HEK293T (cell line): ENCODE measurements around the gene APBA2.

Experiments used
- CTCF ChIA-PET: fragments of 350-600 bp; formaldehyde crosslinking; extraction: SDS; loops from one replicate; lab custom pipeline; 2021; ENCODE audit warnings: antibody characterized with exemption, inconsistent platforms; lab: Yijun Ruan, JAX
- POLR2A ChIA-PET: fragments of 350-600 bp; formaldehyde crosslinking; extraction: SDS; loops from one replicate; lab custom pipeline; 2020; ENCODE audit warnings: antibody characterized with exemption, inconsistent platforms; lab: Yijun Ruan, JAX
- DNase-seq: peaks from one replicate; pipeline ENCODE4 v3.0.0; 2012; ENCODE audit warnings: mixed read lengths; ENCODE audit errors: extremely low spot score
- ARNT ChIP-seq: fragments of 450-650 bp; IDR thresholded peaks from 2 replicates; pipeline ENCODE4 v1.6.1; 2017; ENCODE audit warnings: mild to moderate bottlenecking
- BHLHE40 ChIP-seq: fragments of 450-650 bp; IDR thresholded peaks from 2 replicates; pipeline ENCODE4 v1.6.1; 2016; ENCODE audit warnings: mild to moderate bottlenecking, moderate library complexity, borderline replicate concordance
- CTBP1 ChIP-seq: fragments of 450-650 bp; IDR thresholded peaks from 2 replicates; pipeline ENCODE4 v1.6.1; 2016; ENCODE audit warnings: borderline replicate concordance
- ELF4 ChIP-seq: fragments of 450-650 bp; IDR thresholded peaks from 2 replicates; pipeline ENCODE4 v1.6.1; 2017; ENCODE audit warnings: antibody characterized with exemption
- FOXA1 ChIP-seq: fragments of 450-650 bp; IDR thresholded peaks from 2 replicates; pipeline ENCODE4 v1.6.1; 2016; ENCODE audit warnings: mild to moderate bottlenecking
- FOXK2 ChIP-seq: fragments of 450-650 bp; IDR thresholded peaks from 2 replicates; pipeline ENCODE4 v1.6.1; 2016; ENCODE audit warnings: mild to moderate bottlenecking
- FOXM1 ChIP-seq: fragments of 450-650 bp; IDR thresholded peaks from 2 replicates; pipeline ENCODE4 v1.6.1; 2017; ENCODE audit warnings: mild to moderate bottlenecking, borderline replicate concordance
- HDGF ChIP-seq: fragments of 450-650 bp; IDR thresholded peaks from 2 replicates; pipeline ENCODE4 v1.6.1; 2017; ENCODE audit warnings: antibody characterized with exemption, borderline replicate concordance
- L3MBTL2 ChIP-seq: fragments of 450-650 bp; conservative IDR thresholded peaks from 2 replicates; pipeline ENCODE4 v1.6.1; 2016; ENCODE audit warnings: mild to moderate bottlenecking
- LEF1 ChIP-seq: fragments of 450-650 bp; IDR thresholded peaks from 2 replicates; pipeline ENCODE4 v1.6.1; 2017; ENCODE audit warnings: mild to moderate bottlenecking, borderline replicate concordance
- NFRKB ChIP-seq: fragments of 450-650 bp; IDR thresholded peaks from 2 replicates; pipeline ENCODE4 v1.6.1; 2016; ENCODE audit warnings: mild to moderate bottlenecking, moderate library complexity
- SP1 ChIP-seq: fragments of 450-650 bp; IDR thresholded peaks from 2 replicates; pipeline ENCODE4 v1.6.1; 2017
- SUZ12 ChIP-seq: fragments of 450-650 bp; IDR thresholded peaks from 2 replicates; pipeline ENCODE4 v1.6.1; 2016; ENCODE audit warnings: mild to moderate bottlenecking
- TARDBP ChIP-seq: fragments of 450-650 bp; IDR thresholded peaks from 2 replicates; pipeline ENCODE4 v1.6.1; 2016
- ZNF384 ChIP-seq: fragments of 450-650 bp; IDR thresholded peaks from 2 replicates; pipeline ENCODE4 v1.6.1; 2016
- TF ChIP-seq, protein P1 (sequence below): fragments of 450-650 bp; IDR thresholded peaks from 2 replicates; pipeline ENCODE4 v1.6.1; 2016

APBA2 gene

DNA sequence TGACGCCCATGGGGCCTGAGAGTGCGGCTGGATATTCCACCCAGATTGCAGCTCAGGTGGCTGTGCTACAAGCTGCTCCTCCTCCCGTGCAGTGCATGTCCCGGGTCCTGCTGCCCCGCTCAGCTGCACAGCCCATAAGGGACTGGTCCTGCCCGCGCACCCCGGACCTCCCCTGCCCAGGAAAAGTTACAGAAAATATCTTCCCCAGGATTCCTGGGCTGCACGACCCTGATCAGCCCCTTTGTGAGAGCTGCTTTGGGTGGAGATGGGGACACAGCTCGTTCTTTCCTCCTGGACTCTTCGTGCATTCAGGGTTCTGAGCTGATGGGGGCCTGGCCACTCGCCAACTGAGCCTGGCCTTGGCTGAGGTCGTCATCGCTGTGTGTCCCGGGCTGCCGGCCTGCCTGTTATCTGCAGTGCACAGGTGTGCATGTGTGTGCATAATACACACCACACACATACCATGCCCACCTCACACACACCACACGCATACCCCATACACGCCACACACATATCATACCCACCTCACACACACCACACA, 28.8 kb downstream of the APBA2 start:
- CTCF ChIA-PET: no interaction called here
- POLR2A ChIA-PET: no interaction called here
- TF ChIP-seq LEF1 (no peak), TARDBP (no peak), FOXK2 (no peak), ARNT (no peak), FOXM1 (no peak), SP1 (no peak), BHLHE40 (no peak), FOXA1 (no peak), CTBP1 (no peak), SUZ12 (no peak), HDGF (no peak), ELF4 (no peak), ZNF384 (no peak), NFRKB (no peak), L3MBTL2 (no peak)
- TF ChIP-seq, protein P1, sequence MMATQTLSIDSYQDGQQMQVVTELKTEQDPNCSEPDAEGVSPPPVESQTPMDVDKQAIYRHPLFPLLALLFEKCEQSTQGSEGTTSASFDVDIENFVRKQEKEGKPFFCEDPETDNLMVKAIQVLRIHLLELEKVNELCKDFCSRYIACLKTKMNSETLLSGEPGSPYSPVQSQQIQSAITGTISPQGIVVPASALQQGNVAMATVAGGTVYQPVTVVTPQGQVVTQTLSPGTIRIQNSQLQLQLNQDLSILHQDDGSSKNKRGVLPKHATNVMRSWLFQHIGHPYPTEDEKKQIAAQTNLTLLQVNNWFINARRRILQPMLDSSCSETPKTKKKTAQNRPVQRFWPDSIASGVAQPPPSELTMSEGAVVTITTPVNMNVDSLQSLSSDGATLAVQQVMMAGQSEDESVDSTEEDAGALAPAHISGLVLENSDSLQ: no peak
- no peak for DNase-seq

DNA sequence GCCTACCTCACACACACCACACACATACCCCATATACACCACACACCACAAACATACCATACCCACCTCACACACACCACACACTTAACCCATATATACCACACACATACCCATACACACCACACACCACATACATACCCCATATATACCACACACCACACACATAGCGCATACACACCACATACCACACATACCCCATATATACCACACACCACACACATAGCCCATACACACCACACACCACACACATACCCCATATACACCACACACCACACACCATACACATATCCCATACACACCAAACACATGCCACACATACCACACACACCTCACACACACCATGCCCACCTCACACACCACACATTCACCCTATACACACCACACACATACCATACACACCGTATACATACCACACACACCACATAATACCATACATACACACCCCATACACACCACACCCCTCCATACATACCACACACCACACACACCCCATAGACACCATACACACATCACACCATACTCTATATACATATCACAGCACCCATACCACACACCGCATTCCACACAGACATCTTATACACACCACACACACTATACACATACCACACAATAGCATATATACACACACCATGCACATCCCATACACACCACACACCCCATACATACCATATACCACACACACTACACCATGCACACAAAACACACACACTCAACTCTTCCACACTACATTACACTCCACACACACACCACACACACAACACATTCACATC, 29.5 kb downstream of the APBA2 start:
- DNase-seq: no peak
- POLR2A ChIA-PET: no interaction called here
- CTCF ChIA-PET: no interaction called here
- TF ChIP-seq HDGF: no peak
- TF ChIP-seq L3MBTL2: no peak
- TF ChIP-seq ZNF384: no peak
- no peak for TF ChIP-seq CTBP1
- TF ChIP-seq FOXM1: no peak
- TF ChIP-seq TARDBP: no peak
- TF ChIP-seq ELF4: no peak

DNA sequence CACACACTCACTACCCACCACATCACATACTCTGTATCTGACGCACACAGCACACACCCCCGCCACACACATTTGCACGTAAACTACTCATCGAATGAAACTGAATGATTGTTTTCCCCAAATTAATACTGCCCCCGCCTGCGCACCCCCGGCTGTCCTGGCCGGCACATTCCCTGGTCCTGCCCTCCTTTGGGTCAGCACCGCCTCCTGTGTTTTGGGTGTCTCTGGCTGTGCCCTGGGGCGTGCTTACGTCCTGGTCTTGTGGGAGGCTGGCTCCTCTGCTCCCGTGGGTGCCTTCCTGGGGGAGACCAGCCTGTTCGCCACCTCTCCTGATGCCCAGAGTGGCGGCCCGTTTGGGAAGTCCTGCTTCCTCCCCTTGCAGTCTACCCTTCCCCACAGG, 30.2 kb downstream of the APBA2 start:
- no peak for TF ChIP-seq LEF1
- no peak for TF ChIP-seq ELF4
- TF ChIP-seq SP1: no peak
- no peak for TF ChIP-seq ZNF384
- TF ChIP-seq FOXM1: no peak
- no peak for TF ChIP-seq L3MBTL2
- no peak for TF ChIP-seq SUZ12
- TF ChIP-seq, protein P1: no peak
- TF ChIP-seq FOXA1: no peak
- TF ChIP-seq TARDBP: no peak
- no peak for TF ChIP-seq HDGF
- no peak for TF ChIP-seq CTBP1
- TF ChIP-seq NFRKB: no peak
- no peak for TF ChIP-seq BHLHE40
- no peak for TF ChIP-seq ARNT
- ChIA-PET POLR2A (no interaction called here), CTCF (no interaction called here)
- no peak for DNase-seq

DNA sequence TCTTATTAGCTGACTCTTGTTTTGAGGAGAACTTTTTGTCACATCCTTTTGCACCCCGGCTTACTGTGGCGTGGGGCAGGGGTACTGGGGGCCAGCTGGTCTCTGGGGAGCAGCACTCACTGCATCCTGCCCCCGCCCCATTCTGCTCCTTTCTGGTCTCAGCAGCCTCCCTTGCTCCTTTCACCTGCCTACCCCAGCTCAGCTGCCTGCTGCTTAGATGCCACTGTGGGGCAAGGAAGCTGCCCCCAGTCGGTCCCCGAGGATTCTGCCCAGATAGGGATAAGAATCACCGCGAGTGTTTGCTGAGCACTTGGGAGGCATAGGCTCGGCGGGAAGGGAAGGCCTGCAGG, 32.0 kb downstream of the APBA2 start:
- no peak for DNase-seq
- ChIA-PET CTCF (no interaction called here), POLR2A (no interaction called here)
- no peak for TF ChIP-seq CTBP1
- no peak for TF ChIP-seq FOXK2

DNA sequence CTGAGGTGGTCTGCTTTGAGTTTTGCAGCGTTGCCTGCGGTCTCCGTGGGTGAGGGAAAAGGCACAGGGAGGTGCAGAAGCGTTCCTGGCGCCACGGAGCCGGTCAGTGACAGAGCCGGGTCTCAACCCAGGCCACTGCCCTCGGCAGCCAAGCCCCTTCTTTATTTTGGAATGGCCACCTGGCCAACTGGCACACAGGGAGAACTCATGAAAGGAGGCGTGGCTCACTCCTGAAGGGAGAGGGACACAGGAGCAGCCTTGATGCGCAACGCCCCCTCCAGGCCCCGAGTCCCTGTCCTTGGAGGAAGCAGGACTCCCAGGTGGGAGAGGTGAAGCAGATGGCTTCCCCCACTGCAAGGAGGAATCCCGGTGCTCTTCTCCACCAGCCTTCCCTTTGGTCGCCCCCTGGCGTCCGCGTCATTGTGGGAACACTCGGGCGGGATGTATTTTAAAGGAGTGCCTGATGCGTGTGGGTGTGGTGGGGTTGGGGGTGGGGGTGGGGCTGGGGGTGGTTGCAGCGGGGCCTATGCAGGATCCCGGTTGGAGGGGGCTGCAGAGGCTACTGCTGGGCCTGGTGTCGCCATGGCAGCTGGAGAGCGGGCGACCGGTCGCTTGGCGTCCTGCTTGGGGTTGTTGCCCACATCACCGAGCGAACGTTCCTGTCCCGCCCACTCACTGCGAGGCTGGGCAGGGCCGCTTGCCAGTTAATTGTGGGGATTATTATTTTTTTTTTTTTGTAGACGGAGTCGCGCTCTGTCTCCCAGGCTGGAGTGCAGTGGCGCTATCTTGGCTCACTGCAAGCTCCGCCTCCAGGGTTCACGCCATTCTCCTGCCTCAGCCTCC, 32.6 kb downstream of the APBA2 start:
- CTCF ChIA-PET: no interaction called here

DNA sequence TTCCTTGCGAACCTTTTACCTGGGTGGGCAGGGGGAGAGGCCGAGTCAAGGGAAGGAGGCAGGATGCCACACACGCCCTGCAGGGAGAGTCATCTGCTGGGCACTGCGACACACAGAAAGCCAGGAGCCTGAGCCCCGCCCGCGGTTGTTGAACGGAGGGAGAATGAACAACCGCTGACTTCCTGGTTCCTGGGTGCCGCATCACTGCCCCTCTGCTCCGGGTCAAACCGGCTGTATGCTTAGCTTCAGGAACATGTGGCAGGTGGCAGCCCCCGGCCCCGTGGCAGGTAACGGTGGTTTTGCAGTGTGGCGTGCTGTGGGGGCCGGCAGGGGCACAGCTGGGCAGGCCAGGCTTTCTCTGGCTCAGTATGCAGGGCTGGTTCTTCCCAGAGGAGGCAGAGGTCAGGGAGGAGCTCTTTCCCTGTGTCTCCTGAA, 33.4 kb downstream of the APBA2 start:
- TF ChIP-seq NFRKB: no peak
- no peak for TF ChIP-seq FOXM1
- TF ChIP-seq TARDBP: no peak
- TF ChIP-seq L3MBTL2: no peak
- no peak for TF ChIP-seq BHLHE40
- TF ChIP-seq ELF4: no peak
- CTCF ChIA-PET: no interaction called here
- no peak for DNase-seq
- POLR2A ChIA-PET: no interaction called here

More for the DNA sequence above, 32.6 kb downstream of the APBA2 start:
- TF ChIP-seq CTBP1: no peak
- TF ChIP-seq SP1: no peak
- TF ChIP-seq ZNF384: no peak
- no peak for TF ChIP-seq L3MBTL2
- no peak for TF ChIP-seq ELF4
- no peak for TF ChIP-seq FOXK2
- DNase-seq: no peak
- POLR2A ChIA-PET: no interaction called here
